GM18526 (cell line): ENCODE results near the gene THG1L.

Experiments
- POLR2A ChIP-seq: IDR thresholded peaks from 3 replicates; pipeline ENCODE4 v1.6.1; 2011; ENCODE audit not compliant: insufficient read length; ENCODE audit errors: extremely low read depth

The THG1L gene

GRCh38 chr5:157731272-157732129 is at the start of gene THG1L:
TSS of gene THG1L (plus strand) at chr5:157731420. CDS start at chr5:157731441, 21 bp downstream.
- peak; percentile 80 for TF ChIP-seq POLR2A

- no peak for TF ChIP-seq POLR2A
These were observed 49.0 kb upstream of the THG1L start for GRCh38 chr5:157682257-157682656.

- TF ChIP-seq POLR2A: no peak
These were observed 44.0 kb upstream of the THG1L start for GRCh38 chr5:157687198-157687554.

DNA sequence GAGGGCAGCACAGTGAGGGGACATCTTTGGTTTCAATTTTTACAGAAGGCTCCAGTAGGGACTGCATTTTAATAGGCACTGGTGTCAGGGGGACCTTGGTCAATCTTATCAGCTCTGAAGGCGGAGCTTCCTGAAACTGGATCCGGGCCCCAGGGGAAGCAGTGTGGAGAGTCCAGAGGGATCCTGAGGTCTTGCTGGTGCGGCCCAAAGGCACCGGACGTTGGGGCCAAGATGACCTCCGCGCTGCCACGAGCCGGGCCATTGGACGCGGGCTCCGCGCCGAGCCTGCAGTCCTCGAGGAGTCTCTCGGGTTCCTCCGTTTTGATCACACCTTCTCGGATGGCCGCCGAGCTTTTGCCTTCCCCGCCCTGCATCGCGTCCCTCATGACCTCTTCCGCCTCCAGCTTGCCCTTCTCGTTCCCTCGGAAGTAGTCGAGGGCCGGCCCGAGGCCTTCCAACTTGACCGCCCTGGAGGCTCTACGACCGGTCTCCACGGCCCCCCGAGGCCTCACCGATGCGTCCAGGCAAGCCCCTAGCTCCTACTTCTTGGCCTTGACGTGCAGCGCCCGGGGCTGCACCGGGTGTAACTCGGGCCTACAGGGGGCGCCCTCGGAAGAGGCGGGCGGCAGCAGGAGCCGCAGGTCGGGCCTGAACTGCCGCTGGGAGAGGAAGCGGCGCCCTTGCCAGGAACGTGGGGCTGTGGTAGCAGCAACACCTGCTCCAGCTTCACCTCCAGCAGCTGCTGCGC is 41.1 kb upstream of the THG1L start:
- no peak for TF ChIP-seq POLR2A

DNA sequence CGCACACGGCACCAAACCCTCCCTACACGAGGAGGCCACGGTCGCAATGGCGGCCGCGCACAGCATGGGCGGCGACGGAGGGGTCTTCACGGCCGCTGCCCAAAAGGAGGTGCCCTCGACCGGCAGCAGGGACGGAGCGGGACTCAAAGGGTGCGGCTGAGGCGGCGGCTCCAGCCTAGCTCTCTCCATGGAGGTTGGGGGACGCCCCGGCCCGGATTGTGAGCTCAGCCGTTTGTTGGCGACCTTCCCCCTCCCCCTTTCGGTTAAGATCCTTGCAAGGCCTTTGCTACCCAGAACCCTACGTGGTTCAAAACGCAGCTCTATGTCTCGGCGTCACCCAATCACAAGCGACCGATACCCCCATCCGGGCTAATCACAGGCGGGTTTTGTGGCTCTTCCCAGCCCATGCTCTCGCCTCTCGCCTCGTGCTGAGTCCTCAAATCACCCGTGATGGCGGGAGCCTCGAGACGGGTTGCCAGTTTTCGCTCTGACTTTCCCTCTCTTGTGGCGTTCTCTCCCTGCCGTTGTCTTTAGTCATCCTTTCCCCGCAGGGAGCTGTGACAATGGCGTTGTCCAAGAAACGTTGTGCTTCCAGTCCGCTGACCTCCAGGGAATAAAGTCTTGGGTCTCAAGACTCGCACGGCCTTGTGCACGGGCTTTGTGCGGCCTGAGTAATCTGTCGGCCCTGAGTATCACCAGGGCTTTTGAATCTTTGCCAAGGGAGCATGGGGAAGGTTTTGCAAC is 40.4 kb upstream of the THG1L start:
- no peak for TF ChIP-seq POLR2A

- no peak for TF ChIP-seq POLR2A
These were observed 27.5 kb upstream of the THG1L start for GRCh38 chr5:157703736-157704135.

- TF ChIP-seq POLR2A: no peak
These were observed 22.4 kb upstream of the THG1L start for GRCh38 chr5:157708866-157709265.

GRCh38 chr5:157709346-157709745 is 21.9 kb upstream of the THG1L start:
- TF ChIP-seq POLR2A: no peak

GRCh38 chr5:157710431-157710830 is 20.8 kb upstream of the THG1L start:
- TF ChIP-seq POLR2A: no peak

DNA sequence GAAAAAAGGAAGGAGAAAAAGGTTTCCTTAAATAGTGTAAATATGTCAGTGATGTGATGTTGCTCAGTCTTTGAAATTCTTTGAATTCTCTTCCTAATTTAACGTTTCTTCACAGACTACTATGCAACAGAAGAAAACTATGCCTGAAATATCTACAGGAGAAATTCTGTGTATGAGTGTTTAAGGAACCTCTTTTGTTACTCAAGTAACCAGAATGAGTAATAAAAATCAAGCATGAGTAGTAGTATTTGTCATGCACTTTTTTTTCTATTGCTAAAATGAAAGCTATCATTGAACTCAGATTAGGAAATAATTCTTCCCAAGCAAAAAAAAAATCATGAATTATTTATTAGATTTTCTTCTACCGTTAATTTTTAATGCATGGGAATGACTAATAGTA is 20.3 kb upstream of the THG1L start:
- TF ChIP-seq POLR2A: no peak

GRCh38 chr5:157713830-157714595 is 17.2 kb upstream of the THG1L start:
- TF ChIP-seq POLR2A: no peak

- no peak for TF ChIP-seq POLR2A
These were observed 16.7 kb upstream of the THG1L start for GRCh38 chr5:157714596-157714864.

GRCh38 chr5:157718519-157718918 is 12.7 kb upstream of the THG1L start:
- no peak for TF ChIP-seq POLR2A

DNA sequence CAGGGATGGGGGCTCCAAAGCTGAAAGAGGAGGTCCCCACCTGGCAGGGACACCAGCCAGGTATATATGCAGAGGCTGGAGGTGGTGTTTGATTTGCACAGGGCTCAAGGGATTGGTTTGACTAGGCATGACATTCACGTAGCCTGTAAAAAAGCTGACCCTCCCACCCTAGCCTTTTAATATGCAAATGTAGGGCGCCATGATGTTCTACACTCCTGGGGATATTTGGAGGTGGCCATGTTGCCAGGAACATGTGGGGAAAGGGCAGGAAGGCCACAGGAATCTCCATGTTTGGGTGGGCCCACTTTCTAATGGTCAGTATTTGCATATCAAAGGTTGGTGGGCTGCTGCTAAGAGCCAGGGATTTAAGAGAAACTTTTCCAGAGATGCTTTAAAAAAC is 12.0 kb upstream of the THG1L start:
- no peak for TF ChIP-seq POLR2A

DNA sequence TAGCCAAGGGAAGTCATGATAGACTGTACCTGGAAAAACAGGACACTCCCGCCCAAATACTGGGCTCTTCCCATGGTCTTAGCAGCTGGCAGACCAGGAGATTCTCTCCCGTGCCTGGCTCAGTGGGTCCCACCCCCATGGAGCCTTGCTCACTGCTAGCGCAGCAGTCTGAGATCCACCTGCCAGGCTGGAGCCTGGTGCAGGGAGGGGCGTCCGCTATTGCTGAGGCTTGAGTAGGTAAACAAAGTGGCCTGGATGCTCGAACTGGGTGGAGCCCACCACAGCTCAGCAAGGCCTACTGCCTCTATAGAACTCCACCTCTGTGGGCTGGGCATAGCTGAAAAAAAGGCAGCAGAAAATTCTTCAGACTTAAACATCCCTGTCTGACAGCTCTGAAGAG is 10.1 kb upstream of the THG1L start:
- TF ChIP-seq POLR2A: no peak
